ENCODE measurements around the gene ATOSA.

Gene ATOSA

DNA sequence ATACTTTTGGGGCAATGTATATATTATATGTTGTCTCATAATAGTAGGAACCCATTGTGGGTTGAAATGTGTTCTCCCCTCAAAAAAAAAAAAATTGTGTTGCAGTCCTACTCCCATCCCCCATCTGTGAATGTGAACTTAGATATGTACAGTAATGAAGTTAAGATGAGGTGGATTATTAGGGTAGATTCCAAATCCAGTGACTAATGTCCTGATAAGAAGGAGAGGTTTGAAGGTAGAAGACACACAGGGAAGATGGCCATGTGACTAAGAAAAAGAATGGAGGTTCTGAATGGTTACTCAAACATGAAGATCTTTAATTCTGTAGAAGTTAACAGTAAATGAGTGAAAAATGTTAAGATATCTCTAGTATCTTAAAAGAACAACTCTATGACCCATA lies 3.0 kb upstream of the ATOSA start:
- H3K4me3 ChIP-seq (ENCODE audit: low read length), result no peak overlapping the region
- no peak overlapping the region for H3K27ac ChIP-seq (ENCODE audit: low read depth, low read length)
- peaks cover 13% of the 10 kb centered on the region; the same call in 1 of the 2 replicates for H3K27me3 ChIP-seq (ENCODE audit: insufficient read depth, low read length)
- H3K4me1 ChIP-seq (ENCODE audit: insufficient read depth, low read length), result peaks cover 8% of the 10 kb centered on the region; the same call in 1 of the 2 replicates
- H3K9me3 ChIP-seq (ENCODE audit: insufficient read depth, low read depth, low read length), result no peaks in the 10 kb centered on the region
- no peak overlapping the region for H3K9ac ChIP-seq (ENCODE audit: low read depth, low read length)
- no peaks in the 10 kb centered on the region for H3K36me3 ChIP-seq (ENCODE audit: insufficient read depth, low read length)

DNA sequence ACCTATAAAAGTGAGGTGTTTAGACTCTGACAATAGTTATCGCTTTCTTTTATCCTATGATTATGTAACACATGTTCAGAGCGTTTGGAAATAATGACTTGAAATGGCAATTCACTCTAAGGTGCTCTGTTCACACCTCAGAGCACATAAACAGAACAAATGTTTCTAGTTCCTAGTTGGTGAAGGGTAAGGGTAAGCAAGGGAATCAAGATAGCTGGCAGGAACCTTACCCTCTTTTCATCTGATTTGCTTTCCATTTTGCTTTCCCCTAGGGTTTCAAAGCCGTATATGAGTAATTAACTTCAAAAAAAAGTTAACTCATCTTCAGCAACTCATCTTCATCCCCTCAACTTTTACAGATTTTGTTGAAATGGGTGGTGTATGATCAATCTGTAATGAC lies 2.3 kb upstream of the ATOSA start:
- H3K9me3 ChIP-seq (ENCODE audit: insufficient read depth, low read depth, low read length), result no peaks in the 10 kb centered on the region
- peaks cover 13% of the 10 kb centered on the region; the same call in 1 of the 2 replicates for H3K27me3 ChIP-seq (ENCODE audit: insufficient read depth, low read length)
- peaks cover 10% of the 10 kb centered on the region; the same call in 1 of the 2 replicates for H3K4me1 ChIP-seq (ENCODE audit: insufficient read depth, low read length)
- 100% methylated on average over 2 of the region's 3 CpGs for WGBS
- H3K27ac ChIP-seq (ENCODE audit: low read depth, low read length), result no peak overlapping the region
- H3K9ac ChIP-seq (ENCODE audit: low read depth, low read length), result no peak overlapping the region
- no peaks in the 10 kb centered on the region for H3K36me3 ChIP-seq (ENCODE audit: insufficient read depth, low read length)
- no peak overlapping the region for H3K4me3 ChIP-seq (ENCODE audit: low read length)

DNA sequence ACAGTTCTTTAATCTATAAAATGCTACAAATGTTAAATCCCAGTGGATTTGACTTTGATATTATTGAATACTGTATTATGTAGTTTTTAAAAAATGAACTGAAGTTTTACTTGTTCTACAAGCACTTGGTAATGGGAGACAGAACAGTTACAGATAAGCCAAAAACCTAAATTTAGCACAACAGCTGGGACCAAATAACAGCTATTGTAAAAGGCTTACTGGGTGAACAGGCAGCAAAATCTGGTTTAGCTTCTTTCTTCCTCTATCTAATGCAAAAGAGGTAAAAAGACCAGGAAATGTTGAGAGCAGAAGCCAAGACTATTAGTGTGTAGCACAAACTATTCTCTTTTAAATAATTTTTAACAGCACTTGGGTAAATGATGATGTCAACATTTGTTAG lies 1.6 kb upstream of the ATOSA start:
- Histone ChIP-seq H3K4me3 (ENCODE audit: low read length) (no peak overlapping the region), H3K27me3 (ENCODE audit: insufficient read depth, low read length) (peaks cover 13% of the 10 kb centered on the region; the same call in 1 of the 2 replicates), H3K9ac (ENCODE audit: low read depth, low read length) (no peak overlapping the region), H3K9me3 (ENCODE audit: insufficient read depth, low read depth, low read length) (no peaks in the 10 kb centered on the region), H3K4me1 (ENCODE audit: insufficient read depth, low read length) (peaks cover 10% of the 10 kb centered on the region; the same call in 1 of the 2 replicates), H3K36me3 (ENCODE audit: insufficient read depth, low read length) (no peaks in the 10 kb centered on the region; the same call in 1 of the 2 replicates), H3K27ac (ENCODE audit: low read depth, low read length) (no peak overlapping the region)

DNA sequence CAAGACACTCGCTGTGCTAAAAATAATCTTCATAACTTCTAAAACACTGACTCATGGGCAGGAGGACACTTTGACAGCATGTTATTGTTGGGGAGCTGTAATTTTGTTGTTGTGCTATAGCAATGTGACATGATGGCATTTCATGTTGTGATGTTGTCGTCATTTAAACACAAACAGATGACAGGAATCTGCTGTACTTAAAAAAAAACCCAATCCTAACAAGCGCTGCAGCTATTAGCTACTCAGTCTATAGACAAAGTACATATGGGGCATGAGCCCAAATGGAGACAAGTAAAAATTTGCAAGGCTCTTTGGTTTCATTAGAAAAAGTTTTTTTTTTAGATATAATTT lies 828 bp upstream of the ATOSA start:
- Histone ChIP-seq H3K9me3 (ENCODE audit: insufficient read depth, low read depth, low read length) (no peaks in the 10 kb centered on the region), H3K9ac (ENCODE audit: low read depth, low read length) (no peak overlapping the region), H3K27ac (ENCODE audit: low read depth, low read length) (no peak overlapping the region), H3K27me3 (ENCODE audit: insufficient read depth, low read length) (peaks cover 13% of the 10 kb centered on the region; the same call in 1 of the 2 replicates), H3K4me3 (ENCODE audit: low read length) (peak overlapping the region; percentile 93), H3K4me1 (ENCODE audit: insufficient read depth, low read length) (peaks cover 10% of the 10 kb centered on the region; the same call in 1 of the 2 replicates), H3K36me3 (ENCODE audit: insufficient read depth, low read length) (no peaks in the 10 kb centered on the region; the same call in 1 of the 2 replicates)
- 41% methylated on average over 2 of the region's 3 CpGs for WGBS

DNA sequence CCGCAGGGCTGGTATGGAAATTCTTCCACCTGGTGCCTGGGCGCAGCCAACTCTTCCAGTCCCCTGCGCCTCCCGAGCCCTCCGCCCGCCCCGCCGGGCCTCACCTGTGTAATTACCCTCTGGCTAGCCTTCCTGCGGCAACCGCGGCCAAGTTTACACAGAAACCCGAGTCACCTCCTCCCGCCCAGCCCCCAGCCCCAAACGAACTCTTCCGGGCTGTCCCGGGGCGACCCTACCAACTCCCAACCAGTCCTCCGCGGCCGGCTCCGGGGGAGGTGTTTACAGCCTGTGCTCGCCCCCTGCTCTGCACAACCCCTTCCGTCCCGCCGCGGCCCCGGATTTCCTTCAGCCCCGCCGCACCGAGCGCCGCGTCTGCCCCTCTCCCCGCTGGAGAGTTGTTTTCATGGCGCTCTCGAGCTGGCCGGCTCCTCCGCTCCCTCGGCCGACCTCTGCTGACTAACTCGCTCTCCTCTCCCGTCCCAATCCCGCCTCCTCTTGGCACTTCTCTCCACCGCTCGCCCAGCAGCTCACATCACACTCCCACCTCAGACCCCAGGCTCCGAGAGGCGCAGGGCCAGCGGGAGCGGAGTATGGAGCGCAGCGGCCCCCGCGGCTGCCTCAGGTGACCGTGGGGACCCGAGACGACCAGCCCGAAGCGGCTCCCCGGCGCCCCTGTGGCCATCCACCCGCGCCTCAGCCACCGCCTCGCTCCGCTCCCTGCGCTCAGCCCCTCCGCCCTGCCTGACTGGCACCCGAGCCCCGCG lies 538 bp downstream of the ATOSA start:
- peaks cover 12% of the 10 kb centered on the region for H3K4me1 ChIP-seq (ENCODE audit: insufficient read depth, low read length)
- peak overlapping the region; percentile 61 for H3K9ac ChIP-seq (ENCODE audit: low read depth, low read length)
- peak overlapping the region; percentile 93 for H3K4me3 ChIP-seq (ENCODE audit: low read length)
- under 1% methylated on average over 70 of the region's 70 CpGs for WGBS
- no peaks in the 10 kb centered on the region for H3K9me3 ChIP-seq (ENCODE audit: insufficient read depth, low read depth, low read length)
- H3K36me3 ChIP-seq (ENCODE audit: insufficient read depth, low read length), result no peaks in the 10 kb centered on the region; the same call in 1 of the 2 replicates
- peak overlapping the region; percentile 72; the same call in 1 of the 2 replicates for H3K27ac ChIP-seq (ENCODE audit: low read depth, low read length)
- H3K27me3 ChIP-seq (ENCODE audit: insufficient read depth, low read length), result peaks cover 13% of the 10 kb centered on the region; the same call in 1 of the 2 replicates

DNA sequence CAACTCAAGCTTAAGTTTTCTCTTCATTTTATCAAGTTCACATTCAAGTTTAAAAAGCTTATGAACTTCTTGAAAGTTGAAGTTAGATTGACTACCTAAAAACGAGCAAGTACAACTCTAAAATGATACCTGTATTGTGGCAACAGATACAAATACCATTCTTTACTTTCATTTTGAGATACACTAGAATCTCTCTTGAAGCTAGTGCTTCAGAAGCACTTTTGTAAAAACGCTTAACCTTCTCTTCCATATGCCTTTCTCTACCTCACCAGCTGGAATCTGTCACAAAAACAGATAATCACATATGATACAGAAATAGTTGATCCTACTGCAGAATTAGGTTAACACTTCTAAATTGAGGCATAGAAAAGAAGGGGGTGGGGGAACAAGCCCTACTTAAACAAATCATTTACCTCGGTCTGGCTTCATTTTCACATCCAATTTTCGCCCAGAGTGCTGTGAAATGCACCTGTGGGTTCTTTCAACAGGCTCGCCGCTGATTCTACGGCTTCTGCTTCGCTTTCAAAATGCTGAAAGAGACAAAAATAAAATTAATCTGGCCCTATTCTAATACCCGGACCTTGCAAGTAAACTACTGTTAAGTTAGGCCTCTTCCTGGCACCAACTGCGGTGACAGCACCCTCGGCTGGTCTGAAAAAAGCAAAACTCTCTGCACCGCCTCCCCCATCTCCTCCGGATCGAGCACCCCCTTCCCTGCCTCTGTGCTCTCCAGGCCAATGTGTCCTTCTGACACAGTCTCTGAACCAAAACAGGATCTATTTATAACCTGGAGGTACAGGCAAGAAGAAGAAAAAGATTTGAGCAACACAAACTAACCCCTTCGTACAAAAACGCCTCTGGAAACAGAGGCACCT lies 1.4 kb downstream of the ATOSA start:
- Histone ChIP-seq H3K4me1 (ENCODE audit: insufficient read depth, low read length) (peaks cover 17% of the 10 kb centered on the region), H3K27me3 (ENCODE audit: insufficient read depth, low read length) (peaks cover 13% of the 10 kb centered on the region; the same call in 1 of the 2 replicates), H3K27ac (ENCODE audit: low read depth, low read length) (peak overlapping the region; percentile 72; the same call in 1 of the 2 replicates), H3K9me3 (ENCODE audit: insufficient read depth, low read depth, low read length) (no peaks in the 10 kb centered on the region), H3K36me3 (ENCODE audit: insufficient read depth, low read length) (no peaks in the 10 kb centered on the region; the same call in 1 of the 2 replicates), H3K9ac (ENCODE audit: low read depth, low read length) (peak overlapping the region; percentile 61), H3K4me3 (ENCODE audit: low read length) (peak overlapping the region; percentile 93)
- WGBS, result 15% methylated on average over 16 of the region's 16 CpGs

DNA sequence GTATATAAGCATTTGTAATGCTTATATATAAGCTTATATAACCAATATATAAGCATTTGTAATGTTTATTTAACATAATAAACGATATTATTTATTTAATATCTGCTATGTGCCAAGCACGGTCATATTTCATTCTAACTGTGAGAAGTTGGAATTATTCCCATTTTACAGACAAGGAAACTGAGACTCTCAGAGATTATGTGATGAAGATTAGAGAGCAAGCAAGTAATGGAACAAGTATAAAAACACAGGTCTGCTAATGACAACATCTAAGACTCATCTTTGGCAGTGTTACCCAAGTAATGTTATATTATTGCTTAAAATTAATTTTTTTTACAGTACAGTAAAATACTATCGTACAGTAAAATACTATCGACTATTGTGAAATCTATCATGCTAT lies 4.4 kb downstream of the ATOSA start:
- H3K9me3 ChIP-seq (ENCODE audit: insufficient read depth, low read depth, low read length), result no peaks in the 10 kb centered on the region
- peaks cover 17% of the 10 kb centered on the region for H3K4me1 ChIP-seq (ENCODE audit: insufficient read depth, low read length)
- no peak overlapping the region for H3K9ac ChIP-seq (ENCODE audit: low read depth, low read length)
- H3K27me3 ChIP-seq (ENCODE audit: insufficient read depth, low read length), result no peaks in the 10 kb centered on the region
- H3K27ac ChIP-seq (ENCODE audit: low read depth, low read length), result no peak overlapping the region
- 86% methylated on average over 1 of the region's 4 CpGs for WGBS
- no peak overlapping the region for H3K4me3 ChIP-seq (ENCODE audit: low read length)
- H3K36me3 ChIP-seq (ENCODE audit: insufficient read depth, low read length), result no peaks in the 10 kb centered on the region; the same call in 1 of the 2 replicates

DNA sequence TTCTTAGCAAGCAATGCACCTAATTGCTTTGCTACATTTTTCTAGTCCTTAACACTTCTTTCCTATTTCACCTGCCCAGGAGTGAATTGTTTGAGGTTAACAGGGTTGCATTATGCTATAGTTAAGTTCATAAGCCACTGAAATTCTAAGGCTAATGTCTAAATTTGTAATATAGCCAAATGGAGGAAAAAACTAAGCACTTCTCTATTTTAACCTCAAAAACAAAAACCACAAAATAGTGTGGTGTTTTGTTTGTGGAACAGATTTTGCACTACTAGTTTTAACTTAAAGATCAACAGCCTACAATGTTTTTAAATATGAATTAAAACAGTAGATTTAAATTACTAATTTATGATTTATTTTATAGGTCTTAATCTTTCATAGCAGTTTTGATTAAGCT lies 5.5 kb downstream of the ATOSA start:
- Histone ChIP-seq H3K36me3 (ENCODE audit: insufficient read depth, low read length) (no peaks in the 10 kb centered on the region; the same call in 1 of the 2 replicates), H3K4me3 (ENCODE audit: low read length) (no peak overlapping the region), H3K27ac (ENCODE audit: low read depth, low read length) (no peak overlapping the region)

DNA sequence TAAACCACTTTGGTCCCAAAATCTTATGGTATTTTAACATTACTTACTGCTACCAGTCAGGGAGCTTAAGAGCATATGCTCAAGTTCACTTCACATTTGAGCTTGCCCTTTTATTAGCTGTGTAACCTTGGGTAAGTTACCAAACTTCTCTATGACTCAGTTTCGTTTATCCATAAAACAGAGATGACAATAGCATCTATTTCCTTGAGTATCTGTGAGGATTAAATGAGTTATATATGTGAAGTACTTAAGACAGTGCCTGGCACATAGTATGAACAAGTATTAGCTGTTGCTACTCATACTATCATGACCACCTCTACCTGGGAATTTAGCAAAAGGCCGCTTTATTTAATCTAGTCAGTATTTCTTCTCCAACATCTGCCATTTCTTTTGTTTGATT lies 5.9 kb downstream of the ATOSA start:
- Histone ChIP-seq H3K36me3 (ENCODE audit: insufficient read depth, low read length) (no peaks in the 10 kb centered on the region; the same call in 1 of the 2 replicates), H3K27ac (ENCODE audit: low read depth, low read length) (no peak overlapping the region), H3K9me3 (ENCODE audit: insufficient read depth, low read depth, low read length) (no peaks in the 10 kb centered on the region), H3K27me3 (ENCODE audit: insufficient read depth, low read length) (no peaks in the 10 kb centered on the region), H3K9ac (ENCODE audit: low read depth, low read length) (no peak overlapping the region), H3K4me1 (ENCODE audit: insufficient read depth, low read length) (peaks cover 17% of the 10 kb centered on the region), H3K4me3 (ENCODE audit: low read length) (no peak overlapping the region)
- 89% methylated on average over 1 of the region's 2 CpGs for WGBS

More for the DNA sequence above, 5.5 kb downstream of the ATOSA start:
- Histone ChIP-seq H3K27me3 (ENCODE audit: insufficient read depth, low read length) (no peaks in the 10 kb centered on the region), H3K4me1 (ENCODE audit: insufficient read depth, low read length) (peaks cover 17% of the 10 kb centered on the region), H3K9ac (ENCODE audit: low read depth, low read length) (no peak overlapping the region), H3K9me3 (ENCODE audit: insufficient read depth, low read depth, low read length) (no peaks in the 10 kb centered on the region)

DNA sequence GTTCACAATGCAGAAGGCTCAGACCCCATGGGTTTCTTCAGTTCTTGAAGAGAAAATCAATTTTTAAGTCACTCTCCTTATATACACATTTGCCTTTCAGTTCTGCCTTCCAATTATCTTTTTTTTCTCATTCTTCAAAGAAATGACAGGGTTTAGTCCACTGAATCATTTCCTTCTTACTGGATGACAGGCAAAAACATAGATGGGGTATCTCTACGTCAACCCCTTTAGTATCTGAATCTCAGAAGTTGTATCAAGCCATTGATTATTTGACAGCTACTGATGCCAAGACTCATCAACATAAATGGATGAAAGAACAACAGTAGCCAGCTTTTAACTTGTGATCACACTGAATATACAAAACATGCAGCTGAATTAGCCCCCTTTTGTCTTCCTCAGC lies 6.5 kb downstream of the ATOSA start:
- H3K27ac ChIP-seq (ENCODE audit: low read depth, low read length), result no peak overlapping the region
- no peak overlapping the region for H3K9ac ChIP-seq (ENCODE audit: low read depth, low read length)
- no peaks in the 10 kb centered on the region; the same call in 1 of the 2 replicates for H3K36me3 ChIP-seq (ENCODE audit: insufficient read depth, low read length)
- 92% methylated on average over 1 of the region's 1 CpG for WGBS
- H3K4me3 ChIP-seq (ENCODE audit: low read length), result no peak overlapping the region
- H3K9me3 ChIP-seq (ENCODE audit: insufficient read depth, low read depth, low read length), result no peaks in the 10 kb centered on the region
- peaks cover 14% of the 10 kb centered on the region for H3K4me1 ChIP-seq (ENCODE audit: insufficient read depth, low read length)
- H3K27me3 ChIP-seq (ENCODE audit: insufficient read depth, low read length), result no peaks in the 10 kb centered on the region

DNA sequence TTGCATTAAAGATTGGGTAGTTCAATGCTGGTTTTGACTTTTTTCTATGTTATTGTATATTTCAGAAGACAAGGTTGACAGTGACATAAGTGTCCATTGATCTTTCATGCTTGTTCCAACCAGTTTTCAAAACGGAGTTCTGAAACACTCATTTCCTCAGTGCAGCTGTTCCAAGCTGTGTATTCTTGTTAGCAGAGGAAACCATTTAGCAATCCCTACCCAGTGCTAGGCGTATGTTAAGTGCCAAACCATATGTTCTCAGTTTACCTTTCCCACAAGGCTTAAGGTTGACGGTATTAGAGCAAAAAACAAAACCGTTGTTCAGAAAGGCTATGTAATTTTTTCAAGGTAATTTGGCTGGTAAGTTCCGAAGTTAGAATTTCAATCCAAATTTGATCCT lies 9.1 kb downstream of the ATOSA start:
- Histone ChIP-seq H3K4me1 (ENCODE audit: insufficient read depth, low read length) (peaks cover 8% of the 10 kb centered on the region), H3K27me3 (ENCODE audit: insufficient read depth, low read length) (no peaks in the 10 kb centered on the region), H3K36me3 (ENCODE audit: insufficient read depth, low read length) (no peaks in the 10 kb centered on the region), H3K9ac (ENCODE audit: low read depth, low read length) (no peak overlapping the region), H3K9me3 (ENCODE audit: insufficient read depth, low read depth, low read length) (no peaks in the 10 kb centered on the region), H3K27ac (ENCODE audit: low read depth, low read length) (no peak overlapping the region), H3K4me3 (ENCODE audit: low read length) (no peak overlapping the region)
- 92% methylated on average over 5 of the region's 5 CpGs for WGBS
